K562 (cell line): ENCODE measurements around the gene DNM1. TPM values are rescaled to one million over a fixed set of nuclear protein-coding genes. Genes with fewer than 3 reads are reported as not detected.
A peak's percentile ranks its signal among the peaks of the same experiment; 100 is the strongest.

Experiments used
- CBX3 ChIP-seq, 2 experiments: IDR thresholded peaks; 1 replicate in 1 of 2; 2 replicates in 1 of 2; pipeline ENCODE4 v1.6.1; 2012; ENCODE audit warnings: inconsistent platforms in 2 of 2, low read length in 2 of 2, borderline replicate concordance in 1 of 2, control low read depth in 1 of 2
- CBX8 ChIP-seq: fragments of 200-600 bp; sonication (generic); IDR thresholded peaks from 2 replicates; pipeline ENCODE4 v1.6.1; 2012; ENCODE audit warnings: borderline replicate concordance, mixed run types, low read depth, mild to moderate bottlenecking, moderate library complexity, mixed read lengths, low read length, control low read depth, inconsistent platforms; ENCODE audit not compliant: poor library complexity, severe bottlenecking; ENCODE audit errors: extremely low read depth
- CHD4 ChIP-seq: fragments of 200-600 bp; sonication (generic); IDR thresholded peaks from 3 replicates; pipeline ENCODE4 v1.6.1; 2012; ENCODE audit warnings: low read depth, mild to moderate bottlenecking, mixed read lengths, low read length, inconsistent platforms; ENCODE audit not compliant: insufficient read depth, insufficient replicate concordance, poor library complexity, severe bottlenecking
- DMBX1 ChIP-seq: fragments of 250-450 bp; sonication (Bioruptor Pico); IDR thresholded peaks from 2 replicates; pipeline ENCODE4 v1.8.0; 2022; ENCODE audit warnings: inconsistent platforms, mild to moderate bottlenecking, moderate library complexity, borderline replicate concordance
- ESRRA ChIP-seq: fragments of 450-650 bp; IDR thresholded peaks from 2 replicates; pipeline ENCODE4 v1.6.1; 2014; ENCODE audit warnings: low read depth, mild to moderate bottlenecking, moderate library complexity, borderline replicate concordance
- FOSL1 ChIP-seq: fragments of 200-800 bp; sonication (Bioruptor generic); conservative IDR thresholded peaks from 2 replicates; pipeline ENCODE4 v1.6.1; 2016; ENCODE audit warnings: missing genetic modification characterization, missing compliant biosample characterization
- HNRNPLL ChIP-seq: fragments of 200-400 bp; formaldehyde crosslinking; IDR thresholded peaks from 2 replicates; pipeline ENCODE4 v1.6.1; 2017; ENCODE audit warnings: low read length, low read depth, mild to moderate bottlenecking; ENCODE audit not compliant: poor library complexity, severe bottlenecking
- ID3 ChIP-seq, 2 experiments: fragments of 250-450 bp in 1 of 2; fragments of 450-650 bp in 1 of 2; sonication (Bioruptor Pico) in 1 of 2; IDR thresholded peaks; 2 replicates each; pipeline versions ENCODE4 v1.6.1 to v1.8.0; 2016 to 2021; ENCODE audit warnings: mild to moderate bottlenecking in 2 of 2, moderate library complexity in 2 of 2, missing compliant biosample characterization in 1 of 2, missing genetic modification characterization in 1 of 2
- JUN ChIP-seq, 2 experiments: sonication (generic) in 1 of 2; formaldehyde crosslinking in 1 of 2; IDR thresholded peaks; 2 replicates each; pipeline versions ENCODE4 v1.6.1 to v1.8.0; 2012 to 2022; ENCODE audit warnings: borderline replicate concordance in 2 of 2, mild to moderate bottlenecking in 2 of 2, improper control_type of control experiment in 1 of 2, low read depth in 1 of 2, low read length in 1 of 2, missing genetic modification reagents in 1 of 2
- MAFF ChIP-seq: IDR thresholded peaks from 2 replicates; pipeline ENCODE4 v1.6.1; 2012; ENCODE audit warnings: low read length, improper control_type of control experiment
- MYC ChIP-seq, 2 experiments: fragments of 250-450 bp in 1 of 2; sonication (Bioruptor Pico) in 1 of 2; IDR thresholded peaks; 2 replicates each; pipeline versions ENCODE4 v1.5.1 to v1.6.1; 2012 to 2021; ENCODE audit warnings: low read depth in 2 of 2, borderline replicate concordance in 1 of 2, improper control_type of control experiment in 1 of 2, low read length in 1 of 2, mild to moderate bottlenecking in 1 of 2, moderate library complexity in 1 of 2
- PCBP2 ChIP-seq: fragments of 200-400 bp; formaldehyde crosslinking; IDR thresholded peaks from 2 replicates; pipeline ENCODE4 v1.6.1; 2018; ENCODE audit warnings: low read length, low read depth, mild to moderate bottlenecking, moderate library complexity; ENCODE audit not compliant: poor library complexity, severe bottlenecking
- PML ChIP-seq: IDR thresholded peaks from 2 replicates; pipeline ENCODE4 v1.6.1; 2012; ENCODE audit warnings: low read length, inconsistent platforms
- PTBP1 ChIP-seq: fragments of 200-400 bp; formaldehyde crosslinking; IDR thresholded peaks from 2 replicates; pipeline ENCODE4 v1.6.1; 2017; ENCODE audit warnings: low read depth, low read length
- RCOR1 ChIP-seq, 2 experiments: IDR thresholded peaks; 2 replicates each; pipeline ENCODE4 v1.6.1; 2012; ENCODE audit warnings: low read depth in 2 of 2, low read length in 2 of 2, borderline replicate concordance in 1 of 2, improper control_type of control experiment in 1 of 2
- ZBTB49 ChIP-seq: sonication (generic); formaldehyde crosslinking; IDR thresholded peaks from 2 replicates; pipeline ENCODE4 v1.8.0; 2022; ENCODE audit warnings: missing genetic modification reagents, mild to moderate bottlenecking, borderline replicate concordance
- ZNF124 ChIP-seq: sonication (generic); formaldehyde crosslinking; IDR thresholded peaks from 2 replicates; pipeline ENCODE4 v1.8.1; 2022; ENCODE audit warnings: missing genetic modification reagents
- ZNF140 ChIP-seq: fragments of 250-450 bp; sonication (Bioruptor Pico); IDR thresholded peaks from 2 replicates; pipeline ENCODE4 v1.8.0; 2021; ENCODE audit warnings: moderate library complexity, mild to moderate bottlenecking, inconsistent platforms
- ZNF212 ChIP-seq: fragments of 450-650 bp; formaldehyde crosslinking; IDR thresholded peaks from 2 replicates; pipeline ENCODE4 v1.4.0; 2020; ENCODE audit warnings: mild to moderate bottlenecking
- ZNF316 ChIP-seq: fragments of 450-650 bp; IDR thresholded peaks from 2 replicates; pipeline ENCODE4 v1.6.1; 2016
- ZNF445 ChIP-seq: fragments of 250-450 bp; sonication (Bioruptor Pico); IDR thresholded peaks from 2 replicates; pipeline ENCODE4 v1.4.0; 2020; ENCODE audit warnings: low read depth, mild to moderate bottlenecking, moderate library complexity
- polyA plus RNA-seq, 8 experiments: library from polyadenylated mRNA; depleted of rRNA in 4 of 8; stranded (reverse) in 5 of 8; unstranded in 3 of 8; fragments of >200 nt; fragmentation: Nextera tagmentation in 2 of 8; fragmentation: Illumina TruSeq in 1 of 8; extraction: Ambion mirVana in 2 of 8; extraction: Trizol in 1 of 8; gene quantifications; 2 replicates each; pipeline versions ENCODE4 v1.2.1 to v1.2.3, GENCODE V29; 2011 to 2014; ENCODE audit warnings: inconsistent platforms in 1 of 8, missing spikeins in 1 of 8
- total RNA-seq, 7 experiments: library from RNA; depleted of rRNA in 6 of 7; stranded (reverse); fragments of >200 nt in 6 of 7; fragmentation: Illumina TruSeq in 2 of 7; extraction: Trizol in 2 of 7; gene quantifications; 2 replicates each; pipeline versions ENCODE4 v1.2.1 to v1.2.3, GENCODE V29; 2011 to 2021; ENCODE audit warnings: low replicate concordance in 1 of 7

Gene DNM1
- total and polyA plus RNA-seq, 9 of the 15 experiments (the other 6 are each of a cell fraction or from before 2014, with no cell fraction given): 0.39 to 23.1 (median 9.1) TPM

GRCh38 chr9:128298535-128299482 is 95.6 kb downstream of the DNM1 start (continued):
- TF ChIP-seq ID3 (CRISPR knock-in tag; IDR thresholded peaks at IDR 0.05) (no peak), ID3 (tag; IDR thresholded peaks at IDR 0.05) (peak; percentile 71; the same call in 1 of the 2 replicates), PCBP2 (no peak), FOSL1 (tag) (peak; percentile 86), ZNF140 (CRISPR knock-in tag) (no peak), CBX3 (IDR thresholded peaks at IDR 0.05; ENCODE audit: borderline replicate concordance in 1 of 2, low read length in 2 of 2) (peak in 1 of 2 experiments; percentile 88; a peak in 2 of 3 replicates), CHD4 (peak; percentile 40), DMBX1 (CRISPR knock-in tag) (peak; percentile 14; the same call in 1 of the 2 replicates), ZNF124 (CRISPR knock-in tag) (no peak), ZNF445 (CRISPR knock-in tag) (no peak), RCOR1 (IDR thresholded peaks at IDR 0.05; ENCODE audit: borderline replicate concordance in 1 of 2, low read depth in 2 of 2, low read length in 2 of 2) (peak in 1 of 2 experiments; percentile 93; a peak in 2 of 4 replicates), HNRNPLL (no peak), PTBP1 (no peak), ZNF316 (no peak), ZBTB49 (no peak), MAFF (no peak), PML (peak; percentile 74), CBX8 (no peak), ESRRA (no peak), JUN (IDR thresholded peaks at IDR 0.05; ENCODE audit: borderline replicate concordance, low read depth, low read length) (peak; percentile 57; the same call in 1 of the 2 replicates), JUN (CRISPR knock-in tag; IDR thresholded peaks at IDR 0.05; ENCODE audit: borderline replicate concordance) (no peak), MYC (IDR thresholded peaks at IDR 0.05; ENCODE audit: low read depth, low read length) (no peak), MYC (CRISPR knock-in tag; IDR thresholded peaks at IDR 0.05; ENCODE audit: borderline replicate concordance, low read depth) (0 out of 2 replicates have a peak, but pooled peaks have one; percentile 14), ZNF212 (CRISPR knock-in tag) (no peak)
